ENCODE results near the gene KANK2. TPM values are rescaled to one million over a fixed set of nuclear protein-coding genes. Genes with fewer than 3 reads are reported as not detected.
A peak's percentile ranks its signal among the peaks of the same experiment; 100 is the strongest.

The KANK2 gene
- total and polyA plus RNA-seq, 2 of the 13 experiments (the other 11 are each of a cell fraction or from before 2014, with no cell fraction given): 5.7 to 12.9 TPM

DNA sequence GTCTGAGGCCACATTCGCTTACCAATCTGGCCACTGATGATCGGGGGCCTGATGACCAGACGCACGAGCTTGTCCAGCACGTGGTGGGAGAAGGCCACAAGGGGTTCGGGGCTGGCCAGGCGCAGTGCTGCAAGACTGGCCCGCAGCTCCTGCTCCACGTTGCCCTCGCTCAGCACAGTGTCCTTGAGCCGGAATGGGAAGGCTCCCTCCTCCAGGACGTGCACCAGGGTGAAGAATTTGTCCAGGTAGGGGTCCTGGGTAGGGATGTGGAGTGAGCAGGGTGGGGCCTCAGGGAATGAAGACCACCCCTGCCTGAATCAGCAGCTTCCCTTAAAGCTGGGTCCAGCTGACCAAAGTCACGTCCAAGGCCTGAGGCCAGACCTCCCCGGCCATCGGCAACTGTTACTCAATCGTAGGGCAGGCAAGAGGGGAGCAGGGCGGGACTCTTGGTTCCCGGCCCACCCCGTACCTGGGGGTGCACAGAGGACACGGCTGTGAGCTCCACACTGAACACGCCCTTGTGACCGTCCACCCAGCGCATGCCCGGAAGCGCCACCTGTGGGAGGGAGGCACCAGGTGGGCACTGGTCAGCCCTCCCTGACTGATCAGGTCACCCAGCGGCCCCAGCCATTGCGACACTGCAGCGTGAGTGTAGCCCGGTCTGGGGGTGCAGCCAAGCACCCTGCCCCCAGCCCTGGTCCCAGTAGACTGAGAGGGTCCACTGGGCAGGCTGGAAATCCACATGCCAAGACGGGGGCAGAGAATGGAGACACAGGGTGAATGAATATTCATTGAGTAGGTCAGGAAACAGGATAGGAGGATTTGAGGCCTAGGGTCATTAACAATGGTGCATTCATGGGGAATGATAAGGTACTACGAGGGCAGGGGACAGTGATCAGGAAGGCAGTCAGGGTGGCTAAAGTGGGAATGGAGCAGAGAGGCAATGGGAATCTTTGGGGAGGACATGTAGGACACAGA, 39.3 kb upstream of the KANK2 start (continued):
- TF ChIP-seq RBFOX2 (IDR thresholded peaks at IDR 0.05; ENCODE audit: low read depth, low read length): peak; percentile 85
- TF ChIP-seq ZNF839 (CRISPR knock-in tag; IDR thresholded peaks at IDR 0.05; ENCODE audit: borderline replicate concordance): no peak
- TF ChIP-seq ZNF431 (CRISPR knock-in tag; IDR thresholded peaks at IDR 0.05; ENCODE audit: borderline replicate concordance, low read depth): no peak; the same call in 1 of the 2 replicates
- TF ChIP-seq, protein P1, sequence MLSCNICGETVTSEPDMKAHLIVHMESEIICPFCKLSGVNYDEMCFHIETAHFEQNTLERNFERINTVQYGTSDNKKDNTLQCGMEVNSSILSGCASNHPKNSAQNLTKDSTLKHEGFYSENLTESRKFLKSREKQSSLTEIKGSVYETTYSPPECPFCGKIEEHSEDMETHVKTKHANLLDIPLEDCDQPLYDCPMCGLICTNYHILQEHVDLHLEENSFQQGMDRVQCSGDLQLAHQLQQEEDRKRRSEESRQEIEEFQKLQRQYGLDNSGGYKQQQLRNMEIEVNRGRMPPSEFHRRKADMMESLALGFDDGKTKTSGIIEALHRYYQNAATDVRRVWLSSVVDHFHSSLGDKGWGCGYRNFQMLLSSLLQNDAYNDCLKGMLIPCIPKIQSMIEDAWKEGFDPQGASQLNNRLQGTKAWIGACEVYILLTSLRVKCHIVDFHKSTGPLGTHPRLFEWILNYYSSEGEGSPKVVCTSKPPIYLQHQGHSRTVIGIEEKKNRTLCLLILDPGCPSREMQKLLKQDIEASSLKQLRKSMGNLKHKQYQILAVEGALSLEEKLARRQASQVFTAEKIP (CRISPR knock-in tag; IDR thresholded peaks at IDR 0.05; ENCODE audit: borderline replicate concordance): no peak
- TF ChIP-seq HNRNPK (IDR thresholded peaks at IDR 0.05; ENCODE audit: low read depth, low read length, poor library complexity, severe bottlenecking): no peak
- no peak for TF ChIP-seq ARNT (IDR thresholded peaks at IDR 0.05)
- peak; percentile 95 for TF ChIP-seq TARDBP (CRISPR knock-in tag; IDR thresholded peaks at IDR 0.05)
- TF ChIP-seq ATF3 (CRISPR knock-in tag; IDR thresholded peaks at IDR 0.05): no peak
- peak; percentile 47; the same call in 1 of the 2 replicates for TF ChIP-seq FUBP1 (CRISPR knock-in tag; IDR thresholded peaks at IDR 0.05; ENCODE audit: borderline replicate concordance)
- TF ChIP-seq, protein P2, sequence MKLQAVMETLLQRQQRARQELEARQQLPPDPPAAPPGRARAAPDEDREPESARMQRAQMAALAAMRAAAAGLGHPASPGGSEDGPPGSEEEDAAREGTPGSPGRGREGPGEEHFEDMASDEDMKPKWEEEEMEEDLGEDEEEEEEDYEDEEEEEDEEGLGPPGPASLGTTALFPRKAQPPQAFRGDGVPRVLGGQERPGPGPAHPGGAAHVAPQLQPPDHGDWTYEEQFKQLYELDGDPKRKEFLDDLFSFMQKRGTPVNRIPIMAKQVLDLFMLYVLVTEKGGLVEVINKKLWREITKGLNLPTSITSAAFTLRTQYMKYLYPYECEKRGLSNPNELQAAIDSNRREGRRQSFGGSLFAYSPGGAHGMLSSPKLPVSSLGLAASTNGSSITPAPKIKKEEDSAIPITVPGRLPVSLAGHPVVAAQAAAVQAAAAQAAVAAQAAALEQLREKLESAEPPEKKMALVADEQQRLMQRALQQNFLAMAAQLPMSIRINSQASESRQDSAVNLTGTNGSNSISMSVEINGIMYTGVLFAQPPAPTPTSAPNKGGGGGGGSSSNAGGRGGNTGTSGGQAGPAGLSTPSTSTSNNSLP (IDR thresholded peaks at IDR 0.05; ENCODE audit: low read depth, low read length): peak; percentile 74; the same call in 1 of the 2 replicates
- no peak for TF ChIP-seq ZNF549 (CRISPR knock-in tag; IDR thresholded peaks at IDR 0.05)
- TF ChIP-seq ZNF644 (CRISPR knock-in tag; IDR thresholded peaks at IDR 0.05; ENCODE audit: low read depth): no peak
- no peak for TF ChIP-seq FOXP1 (IDR thresholded peaks at IDR 0.05)
- 0 out of 2 replicates have a peak, but pooled peaks have one; percentile 13 for TF ChIP-seq FOXP1 (CRISPR knock-in tag; IDR thresholded peaks at IDR 0.05)
- no peak for TF ChIP-seq PRPF4 (IDR thresholded peaks at IDR 0.05; ENCODE audit: low read depth, low read length, poor library complexity, severe bottlenecking)
- no peak for TF ChIP-seq FOXA1 (IDR thresholded peaks at IDR 0.05)
- TF ChIP-seq FOXA1 (CRISPR knock-in tag; IDR thresholded peaks at IDR 0.05): no peak; the same call in 1 of the 2 replicates
- TF ChIP-seq ZNF615 (CRISPR knock-in tag; IDR thresholded peaks at IDR 0.05; ENCODE audit: borderline replicate concordance): no peak
- TF ChIP-seq WIZ (CRISPR knock-in tag; IDR thresholded peaks at IDR 0.05): no peak; the same call in 1 of the 2 replicates
- peak; percentile 91 for TF ChIP-seq ZBTB10 (CRISPR knock-in tag; IDR thresholded peaks at IDR 0.05; ENCODE audit: borderline replicate concordance)
- no peak; the same call in 1 of the 2 replicates for TF ChIP-seq JUN (CRISPR knock-in tag; IDR thresholded peaks at IDR 0.05)

Data from HepG2 (cell line).